Testis (tissue), 2 donors: ENCODE results near the gene CACNA2D3.

Source experiments
- POLR2A ChIP-seq: fragments of 450-650 bp; IDR thresholded peaks from one replicate; pipeline ENCODE4 v1.6.1; 2017; ENCODE audit warnings: antibody characterized with exemption, mild to moderate bottlenecking, moderate library complexity
- TF ChIP-seq, protein P1 (sequence below), 3 experiments: fragments of 450-650 bp in 2 of 3; fragments of 200-600 bp in 1 of 3; sonication (generic) in 1 of 3; IDR thresholded peaks; one replicate each; pipeline ENCODE4 v1.5.1; 2016 to 2019; ENCODE audit warnings: antibody characterized with exemption in 3 of 3, mild to moderate bottlenecking in 2 of 3, moderate library complexity in 1 of 3

DNA sequence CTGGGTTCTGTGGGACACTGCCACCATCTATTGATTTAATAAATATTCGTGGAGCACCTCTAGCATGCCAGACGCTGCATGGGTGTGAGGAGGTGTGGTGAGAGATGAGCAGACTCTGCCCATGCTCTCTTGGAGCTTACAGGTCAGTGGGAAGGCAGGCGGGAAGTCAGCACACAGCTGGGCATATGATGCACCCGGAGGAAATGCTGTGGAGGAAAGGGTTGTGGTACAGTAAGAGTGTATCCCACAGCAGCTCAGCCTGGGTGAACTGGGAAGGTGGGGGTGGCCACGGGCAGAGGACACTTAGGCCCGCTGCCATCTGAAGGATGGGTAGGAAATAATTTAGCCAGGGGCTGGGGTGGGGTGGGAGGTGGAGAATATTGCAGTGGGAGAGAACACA lies 392.1 kb downstream of the CACNA2D3 start:
- no peak for TF ChIP-seq POLR2A
- TF ChIP-seq, protein P1, sequence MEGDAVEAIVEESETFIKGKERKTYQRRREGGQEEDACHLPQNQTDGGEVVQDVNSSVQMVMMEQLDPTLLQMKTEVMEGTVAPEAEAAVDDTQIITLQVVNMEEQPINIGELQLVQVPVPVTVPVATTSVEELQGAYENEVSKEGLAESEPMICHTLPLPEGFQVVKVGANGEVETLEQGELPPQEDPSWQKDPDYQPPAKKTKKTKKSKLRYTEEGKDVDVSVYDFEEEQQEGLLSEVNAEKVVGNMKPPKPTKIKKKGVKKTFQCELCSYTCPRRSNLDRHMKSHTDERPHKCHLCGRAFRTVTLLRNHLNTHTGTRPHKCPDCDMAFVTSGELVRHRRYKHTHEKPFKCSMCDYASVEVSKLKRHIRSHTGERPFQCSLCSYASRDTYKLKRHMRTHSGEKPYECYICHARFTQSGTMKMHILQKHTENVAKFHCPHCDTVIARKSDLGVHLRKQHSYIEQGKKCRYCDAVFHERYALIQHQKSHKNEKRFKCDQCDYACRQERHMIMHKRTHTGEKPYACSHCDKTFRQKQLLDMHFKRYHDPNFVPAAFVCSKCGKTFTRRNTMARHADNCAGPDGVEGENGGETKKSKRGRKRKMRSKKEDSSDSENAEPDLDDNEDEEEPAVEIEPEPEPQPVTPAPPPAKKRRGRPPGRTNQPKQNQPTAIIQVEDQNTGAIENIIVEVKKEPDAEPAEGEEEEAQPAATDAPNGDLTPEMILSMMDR (IDR thresholded peaks at IDR 0.05) = no peak
